Natural killer cell (primary cell): ENCODE data around the gene SNAI3. TPM values are rescaled to one million over a fixed set of nuclear protein-coding genes. Genes with fewer than 3 reads are reported as not detected.

Experiments
- ATAC-seq, 3 donors: fragments of 150-1000 bp in 2 of 3; fragments of 200-7000 bp in 1 of 3; cut with Tn5 transposase; 1 replicate in 1 of 3; 2 replicates in 2 of 3; pipeline ENCODE4 v1.10.0; 2021; ENCODE audit warnings: mild to moderate bottlenecking in 2 of 3, moderate library complexity in 2 of 3
- DNase-seq, 2 donors: peaks; one replicate each; pipeline versions ENCODE4 v3.0.0 to v3.0.0-alpha.2; 2013 to 2021; ENCODE audit warnings: mixed read lengths in 1 of 2
- H3K27ac ChIP-seq: one replicate; pipeline ENCODE4 v1.5.1; 2013; ENCODE audit warnings: mild to moderate bottlenecking, low read length
- H3K27me3 ChIP-seq: one replicate; pipeline ENCODE4 v1.6.1; 2013; ENCODE audit warnings: low read length; ENCODE audit not compliant: control insufficient read depth, insufficient read depth
- H3K36me3 ChIP-seq: one replicate; pipeline ENCODE4 v1.6.1; 2013; ENCODE audit warnings: low read length; ENCODE audit not compliant: control insufficient read depth, insufficient read depth
- H3K4me1 ChIP-seq: one replicate; pipeline ENCODE4 v1.6.1; 2013; ENCODE audit warnings: low read length; ENCODE audit not compliant: control insufficient read depth, insufficient read depth
- H3K4me3 ChIP-seq: one replicate; pipeline ENCODE4 v1.5.1; 2013; ENCODE audit warnings: low read length
- H3K9me3 ChIP-seq: one replicate; pipeline ENCODE4 v1.6.1; 2013; ENCODE audit warnings: low read length; ENCODE audit not compliant: control insufficient read depth, insufficient read depth
- H3K27ac Mint-ChIP-seq, 2 donors: one replicate each; pipeline ENCODE4 v1.8.0; 2022; ENCODE audit warnings: mild to moderate bottlenecking in 2 of 2, mixed read lengths in 2 of 2, moderate library complexity in 1 of 2
- H3K27me3 Mint-ChIP-seq, 2 donors: one replicate each; pipeline ENCODE4 v1.8.0; 2022; ENCODE audit warnings: low read depth in 2 of 2, mixed read lengths in 2 of 2
- H3K36me3 Mint-ChIP-seq: one replicate; pipeline ENCODE4 v1.8.0; 2022; ENCODE audit warnings: mixed read lengths
- H3K4me1 Mint-ChIP-seq, 2 donors: one replicate each; pipeline ENCODE4 v1.8.0; 2022; ENCODE audit warnings: mixed read lengths in 2 of 2
- H3K4me3 Mint-ChIP-seq: one replicate; pipeline ENCODE4 v1.8.0; 2022; ENCODE audit warnings: mild to moderate bottlenecking, moderate library complexity, mixed read lengths
- H3K9me3 Mint-ChIP-seq, 2 donors: one replicate each; pipeline ENCODE4 v1.8.0; 2022; ENCODE audit warnings: mixed read lengths in 2 of 2
- WGBS: methylation state at CpG from one replicate; pipeline ENCODE4 v1.1.7; 2013; ENCODE audit warnings: missing lambda C conversion rate; ENCODE audit not compliant: insufficient coverage; 5-methylcytosine and 5-hydroxymethylcytosine counted together
- intact Hi-C: fragments of 100-400 bp; cut with micrococcal nuclease; formaldehyde crosslinking; loops from one replicate; pipeline ENCODE4 v1.14.2; 2022
- total RNA-seq, 4 donors: library from RNA; stranded (reverse); fragments of 120-200 nt in 1 of 4; gene quantifications; one replicate each; pipeline versions ENCODE4 v1.2.3 to v1.2.4, GENCODE V29; 2013 to 2022
- TF ChIP-seq, protein P1 (sequence below): fragments of 200-600 bp; IDR thresholded peaks from one replicate; pipeline ENCODE4 v1.8.0; 2022; ENCODE audit warnings: antibody characterized with exemption

The SNAI3 gene
- total RNA-seq, 3 donors from 2014 or later (not counting 1 experiment from before 2014, with no cell fraction given): 8.2 to 9.2 (median 8.4) TPM

DNA sequence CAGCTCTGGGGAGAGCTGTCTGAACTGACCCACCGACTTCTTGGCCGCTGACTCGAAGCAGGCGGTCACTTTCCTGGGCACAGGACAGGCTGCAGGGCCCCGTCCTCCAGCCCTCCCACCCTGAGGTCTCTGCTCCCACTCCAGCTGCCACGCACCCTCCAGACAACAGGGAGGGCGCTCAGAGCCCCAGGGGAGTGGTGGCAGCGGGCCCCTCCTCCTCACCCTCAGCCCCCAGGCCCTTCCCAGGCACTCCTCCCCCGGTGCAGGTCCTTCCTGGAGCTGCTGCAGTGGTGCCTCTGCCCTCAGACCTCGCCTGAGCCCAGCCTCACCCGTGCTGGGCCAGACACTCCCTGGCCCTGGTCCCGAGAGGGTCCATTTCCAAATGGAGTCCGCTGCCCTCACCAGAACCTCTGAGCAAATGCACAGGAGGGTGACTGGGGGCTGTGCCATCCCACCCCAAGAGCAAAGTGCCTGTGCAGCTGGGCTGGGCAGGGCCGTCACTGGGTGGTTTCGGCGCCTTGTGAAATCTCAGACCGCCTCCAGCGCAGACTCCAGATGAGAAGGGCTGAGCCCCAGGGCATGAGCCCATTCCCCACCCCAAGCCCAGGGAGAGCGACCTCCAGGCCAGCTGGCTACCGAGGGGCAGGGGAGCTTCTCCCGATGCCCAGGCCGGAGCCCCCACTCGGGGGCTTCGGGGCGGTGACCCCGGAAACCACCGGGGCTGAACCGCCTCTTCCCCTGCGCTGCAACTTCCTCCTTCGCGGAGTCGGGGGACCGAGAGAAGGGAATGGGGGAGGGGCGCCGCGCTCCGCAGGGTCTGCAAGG is 36.2 kb downstream of the SNAI3 start:
- TF ChIP-seq, protein P1, sequence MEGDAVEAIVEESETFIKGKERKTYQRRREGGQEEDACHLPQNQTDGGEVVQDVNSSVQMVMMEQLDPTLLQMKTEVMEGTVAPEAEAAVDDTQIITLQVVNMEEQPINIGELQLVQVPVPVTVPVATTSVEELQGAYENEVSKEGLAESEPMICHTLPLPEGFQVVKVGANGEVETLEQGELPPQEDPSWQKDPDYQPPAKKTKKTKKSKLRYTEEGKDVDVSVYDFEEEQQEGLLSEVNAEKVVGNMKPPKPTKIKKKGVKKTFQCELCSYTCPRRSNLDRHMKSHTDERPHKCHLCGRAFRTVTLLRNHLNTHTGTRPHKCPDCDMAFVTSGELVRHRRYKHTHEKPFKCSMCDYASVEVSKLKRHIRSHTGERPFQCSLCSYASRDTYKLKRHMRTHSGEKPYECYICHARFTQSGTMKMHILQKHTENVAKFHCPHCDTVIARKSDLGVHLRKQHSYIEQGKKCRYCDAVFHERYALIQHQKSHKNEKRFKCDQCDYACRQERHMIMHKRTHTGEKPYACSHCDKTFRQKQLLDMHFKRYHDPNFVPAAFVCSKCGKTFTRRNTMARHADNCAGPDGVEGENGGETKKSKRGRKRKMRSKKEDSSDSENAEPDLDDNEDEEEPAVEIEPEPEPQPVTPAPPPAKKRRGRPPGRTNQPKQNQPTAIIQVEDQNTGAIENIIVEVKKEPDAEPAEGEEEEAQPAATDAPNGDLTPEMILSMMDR: no peak
- H3K27me3 Mint-ChIP-seq: no peaks in the 10 kb centered on the region
- DNase-seq (peak; percentile 61 to 65), ATAC-seq (peak; percentile 10 to 25 (median 18))
- H3K36me3 Mint-ChIP-seq: no peaks in the 10 kb centered on the region
- Histone ChIP-seq H3K4me1 (peaks cover 92% of the 10 kb centered on the region), H3K4me3 (peak overlapping the region; percentile 87), H3K36me3 (peaks cover 36% of the 10 kb centered on the region), H3K9me3 (no peaks in the 10 kb centered on the region), H3K27ac (peak overlapping the region; percentile 99), H3K27me3 (no peaks in the 10 kb centered on the region)
- peaks cover 46 to 74% of the 10 kb centered on the region in 2 donors for H3K4me1 Mint-ChIP-seq
- H3K4me3 Mint-ChIP-seq: peak overlapping the region; percentile 95
- H3K27ac Mint-ChIP-seq: peak overlapping the region; percentile 96 to 99
- 9% methylated on average over 37 of the region's 37 CpGs for WGBS
- intact Hi-C loops: loop anchor here (2.0 to 5.0 kb wide), 2 partner anchors 51 to 1263 kb away; no protein-coding TSS in a partner anchor
- H3K9me3 Mint-ChIP-seq: no peaks in the 10 kb centered on the region

DNA sequence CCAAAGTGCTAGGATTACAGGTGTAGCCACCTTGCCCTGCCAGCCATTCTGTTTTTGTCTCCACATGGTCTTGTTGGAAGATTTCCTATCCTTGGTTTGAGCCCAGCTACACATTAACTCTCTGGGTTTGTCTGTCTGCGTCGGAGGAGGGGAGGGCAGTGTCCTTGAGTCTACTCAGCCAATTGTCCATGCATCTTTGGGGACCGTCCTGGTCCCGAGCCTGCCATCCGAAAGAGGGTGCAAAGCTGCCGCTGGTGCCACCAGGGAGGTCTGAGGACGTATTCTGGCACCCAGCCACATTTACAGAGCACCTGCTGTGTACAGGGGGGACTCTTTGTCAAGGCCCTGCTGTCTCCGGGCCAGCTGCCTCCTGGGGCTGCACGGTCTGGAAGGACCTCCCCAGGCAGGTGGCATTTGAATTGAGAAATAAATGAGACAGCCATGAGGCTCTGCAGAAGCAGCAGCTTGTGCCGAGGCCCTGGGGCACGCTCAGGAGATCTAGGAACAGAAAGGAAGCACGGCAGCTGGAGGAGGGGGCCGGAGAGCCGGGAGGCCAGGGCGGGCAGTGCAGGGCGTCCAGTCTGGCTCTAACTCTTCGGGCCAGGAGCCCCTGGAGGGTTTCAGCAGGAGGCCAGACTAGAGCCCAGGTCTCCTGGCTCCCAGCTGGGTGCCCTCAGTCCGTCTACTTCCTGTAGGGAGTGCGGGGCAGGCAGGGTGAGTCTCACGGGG is 36.9 kb downstream of the SNAI3 start:
- TF ChIP-seq, protein P1: no peak
- H3K27ac Mint-ChIP-seq: peak overlapping the region; percentile 96 to 99
- peak overlapping the region; percentile 87 for H3K4me3 ChIP-seq
- no peaks in the 10 kb centered on the region for H3K36me3 Mint-ChIP-seq
- WGBS: 77% methylated on average over 20 of the region's 20 CpGs
- no peaks in the 10 kb centered on the region for H3K9me3 Mint-ChIP-seq
- DNase-seq (no peak), ATAC-seq (no peak)
- peaks cover 46 to 74% of the 10 kb centered on the region in 2 donors for H3K4me1 Mint-ChIP-seq
- peak overlapping the region; percentile 99 for H3K27ac ChIP-seq
- H3K4me1 ChIP-seq: peaks cover 88% of the 10 kb centered on the region
- H3K27me3 ChIP-seq: no peaks in the 10 kb centered on the region
- H3K9me3 ChIP-seq: no peaks in the 10 kb centered on the region
- H3K36me3 ChIP-seq: peaks cover 38% of the 10 kb centered on the region
- no peaks in the 10 kb centered on the region for H3K27me3 Mint-ChIP-seq
- intact Hi-C loops: no loop called here
- H3K4me3 Mint-ChIP-seq: peak overlapping the region; percentile 95

DNA sequence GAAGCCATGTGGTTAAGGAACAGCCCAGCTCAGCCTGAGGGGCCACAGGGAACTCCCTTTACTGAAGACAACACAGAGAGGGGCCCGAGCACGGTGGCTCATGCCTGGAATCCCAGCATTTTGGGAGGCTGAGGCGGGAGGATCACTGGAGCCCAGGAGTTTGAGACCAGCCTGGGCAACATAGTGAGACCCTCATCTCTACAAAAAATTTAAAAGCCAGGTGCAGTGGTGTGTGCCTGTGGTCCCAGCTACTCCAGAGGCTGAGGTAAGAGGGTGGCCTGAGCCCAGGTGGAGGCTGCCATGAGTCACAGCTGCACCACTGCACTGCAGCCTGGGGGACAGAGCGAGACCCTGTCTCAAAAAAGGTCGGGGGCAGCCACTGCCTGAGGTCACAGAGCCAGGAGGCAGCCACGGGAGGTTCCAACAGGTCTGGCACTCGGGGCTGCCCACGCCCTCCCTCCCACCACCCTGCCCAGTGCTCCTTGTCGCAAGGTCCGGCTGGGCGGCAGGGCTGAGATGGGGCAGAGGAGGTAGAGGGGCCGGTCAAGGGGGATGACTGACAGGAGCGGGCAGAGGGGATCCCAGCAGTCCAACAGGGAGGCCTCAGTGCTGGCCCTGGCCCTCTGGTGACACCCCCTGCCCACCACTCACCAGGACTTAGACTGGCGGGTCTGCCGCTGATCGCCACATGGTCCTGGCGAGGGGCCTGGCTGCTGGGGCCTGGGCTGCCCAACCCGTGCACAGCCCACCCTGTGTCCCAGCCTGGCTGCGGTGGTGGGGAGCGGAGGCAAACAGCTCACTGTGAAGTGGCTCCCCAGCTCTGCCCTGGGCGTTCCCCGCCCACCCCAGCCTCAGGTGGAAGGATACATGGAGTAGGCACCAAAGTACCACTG is 38.9 kb downstream of the SNAI3 start:
- ATAC-seq: no peak
- no peak for DNase-seq
- no peaks in the 10 kb centered on the region for H3K27me3 Mint-ChIP-seq
- peaks cover 34 to 65% of the 10 kb centered on the region in 2 donors for H3K4me1 Mint-ChIP-seq
- TF ChIP-seq, protein P1: no peak
- intact Hi-C loops: no loop called here
- H3K27ac ChIP-seq: peak overlapping the region; percentile 41
- no peaks in the 10 kb centered on the region for H3K27me3 ChIP-seq
- no peaks in the 10 kb centered on the region for H3K36me3 Mint-ChIP-seq
- peaks cover 53% of the 10 kb centered on the region for H3K36me3 ChIP-seq
- WGBS: 94% methylated on average over 22 of the region's 22 CpGs
- no peak overlapping the region for H3K4me3 ChIP-seq
- H3K4me1 ChIP-seq: peaks cover 74% of the 10 kb centered on the region
- no peaks in the 10 kb centered on the region for H3K9me3 ChIP-seq
- peak overlapping the region; percentile 31 for H3K4me3 Mint-ChIP-seq
- H3K9me3 Mint-ChIP-seq: no peaks in the 10 kb centered on the region
- peak overlapping the region in 1 of 2 donors; percentile 73 for H3K27ac Mint-ChIP-seq
